Trophoblast cell (in vitro differentiated cells and primary cell): ENCODE data around the gene VWA3B.

Experiments used
- DNase-seq, 2 donors: peaks; one replicate each; pipeline ENCODE4 v3.0.0-alpha.2; 2016
- H2AFZ ChIP-seq: 2 replicates; pipeline ENCODE4 v1.6.1; 2013; ENCODE audit warnings: low read length, moderate library complexity, mild to moderate bottlenecking; ENCODE audit not compliant: insufficient read depth, poor library complexity
- H2AK5ac ChIP-seq: 2 replicates; pipeline ENCODE4 v1.6.1; 2013; ENCODE audit warnings: mild to moderate bottlenecking, low read length
- H2BK120ac ChIP-seq: 2 replicates; pipeline ENCODE4 v1.6.1; 2013; ENCODE audit warnings: low read length, mild to moderate bottlenecking, moderate library complexity; ENCODE audit not compliant: insufficient read depth, poor library complexity
- H2BK12ac ChIP-seq: 2 replicates; pipeline ENCODE4 v1.6.1; 2013; ENCODE audit warnings: mild to moderate bottlenecking, low read length, moderate library complexity
- H2BK5ac ChIP-seq: 2 replicates; pipeline ENCODE4 v1.6.1; 2013; ENCODE audit warnings: low read length, low read depth, moderate library complexity, mild to moderate bottlenecking; ENCODE audit not compliant: poor library complexity
- H3K14ac ChIP-seq: 2 replicates; pipeline ENCODE4 v1.6.1; 2013; ENCODE audit warnings: mild to moderate bottlenecking, low read length
- H3K18ac ChIP-seq: 2 replicates; pipeline ENCODE4 v1.6.1; 2013; ENCODE audit warnings: mild to moderate bottlenecking, low read length
- H3K23ac ChIP-seq: 2 replicates; pipeline ENCODE4 v1.6.1; 2013; ENCODE audit warnings: low read length
- H3K27ac ChIP-seq: 2 replicates; pipeline ENCODE4 v1.5.1; 2013; ENCODE audit warnings: low read depth, mild to moderate bottlenecking, inconsistent platforms, low read length, moderate library complexity
- H3K27me3 ChIP-seq: 2 replicates; pipeline ENCODE4 v1.6.1; 2013; ENCODE audit warnings: inconsistent platforms, mild to moderate bottlenecking, low read length, moderate library complexity; ENCODE audit not compliant: insufficient read depth
- H3K36me3 ChIP-seq, 2 experiments: 1 replicate in 1 of 2; 2 replicates in 1 of 2; pipeline ENCODE4 v1.6.1; 2013; ENCODE audit warnings: low read length in 2 of 2, mild to moderate bottlenecking in 2 of 2, moderate library complexity in 1 of 2; ENCODE audit not compliant: insufficient read depth in 2 of 2, control insufficient read depth in 1 of 2
- H3K4ac ChIP-seq: 2 replicates; pipeline ENCODE4 v1.6.1; 2013; ENCODE audit warnings: low read depth, mild to moderate bottlenecking, low read length, moderate library complexity
- H3K4me1 ChIP-seq, 2 experiments: 1 replicate in 1 of 2; 2 replicates in 1 of 2; pipeline ENCODE4 v1.6.1; 2013; ENCODE audit warnings: low read length in 2 of 2, mild to moderate bottlenecking in 2 of 2, moderate library complexity in 1 of 2; ENCODE audit not compliant: insufficient read depth in 2 of 2, control insufficient read depth in 1 of 2
- H3K4me2 ChIP-seq: 2 replicates; pipeline ENCODE4 v1.6.1; 2013; ENCODE audit warnings: inconsistent platforms, mild to moderate bottlenecking, low read length, moderate library complexity
- H3K4me3 ChIP-seq: 2 replicates; pipeline ENCODE4 v1.5.1; 2013; ENCODE audit warnings: mild to moderate bottlenecking, low read depth, low read length, inconsistent platforms
- H3K79me1 ChIP-seq: one replicate; pipeline ENCODE4 v1.6.1; 2013; ENCODE audit warnings: low read length
- H3K79me2 ChIP-seq: 2 replicates; pipeline ENCODE4 v1.6.1; 2013; ENCODE audit warnings: low read length, mild to moderate bottlenecking; ENCODE audit not compliant: control insufficient read depth, insufficient read depth, poor library complexity
- H3K9ac ChIP-seq: 2 replicates; pipeline ENCODE4 v1.6.1; 2013; ENCODE audit warnings: mild to moderate bottlenecking, low read length
- H3K9me3 ChIP-seq: 2 replicates; pipeline ENCODE4 v1.6.1; 2013; ENCODE audit warnings: low read depth, mild to moderate bottlenecking, control low read depth, inconsistent platforms, low read length; ENCODE audit not compliant: insufficient read depth
- H4K12ac ChIP-seq: 2 replicates; pipeline ENCODE4 v1.6.1; 2013; ENCODE audit warnings: low read depth, mild to moderate bottlenecking, low read length, moderate library complexity
- H4K8ac ChIP-seq: 2 replicates; pipeline ENCODE4 v1.6.1; 2013; ENCODE audit warnings: low read depth, mild to moderate bottlenecking, low read length, moderate library complexity
- H4K91ac ChIP-seq: one replicate; pipeline ENCODE4 v1.6.1; 2013; ENCODE audit warnings: low read depth, mild to moderate bottlenecking, low read length, moderate library complexity
- WGBS: extraction: QIAGEN DNeasy Blood & Tissue Kit; methylation state at CpG from one replicate; pipeline ENCODE4 v1.1.7; 2013; ENCODE audit warnings: missing lambda C conversion rate; ENCODE audit not compliant: insufficient read length, insufficient coverage; ENCODE audit errors: extremely low coverage; 5-methylcytosine and 5-hydroxymethylcytosine counted together

VWA3B gene

DNA sequence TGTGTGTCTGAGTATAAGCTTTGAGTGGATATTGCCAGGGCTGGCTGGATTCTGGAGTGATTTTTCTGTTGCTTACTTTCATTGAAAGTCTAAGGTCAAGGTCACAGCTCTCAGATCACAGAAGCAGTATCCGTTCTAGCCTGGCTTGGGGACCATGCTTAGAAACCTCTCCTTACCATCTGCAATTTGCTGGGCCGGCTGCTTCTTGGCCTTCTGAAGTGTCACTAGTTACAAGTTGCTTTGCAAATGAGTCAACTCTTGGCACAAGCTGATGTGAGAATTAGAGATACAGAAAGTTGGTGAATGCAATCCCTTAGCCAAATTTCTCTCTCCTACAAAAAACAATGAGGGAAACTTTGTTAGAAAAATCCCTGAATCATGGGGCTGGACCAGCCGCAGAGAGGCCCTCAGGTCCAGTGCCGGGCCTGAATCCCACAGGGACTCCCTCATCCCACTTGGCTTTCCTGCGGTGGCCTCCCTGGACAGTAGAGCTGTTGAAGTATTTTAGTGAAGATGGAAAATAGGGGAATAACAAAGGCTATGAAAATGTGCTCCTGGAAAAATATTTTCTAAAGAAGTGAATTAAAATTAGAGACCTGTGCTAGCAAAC lies 166.6 kb downstream of the VWA3B start:
- H3K27ac ChIP-seq, result no peak overlapping the region
- H3K27me3 ChIP-seq, result no peaks in the 10 kb centered on the region
- no peaks in the 10 kb centered on the region for H3K79me1 ChIP-seq
- H3K9ac ChIP-seq, result no peak overlapping the region
- no peaks in the 10 kb centered on the region for H3K4me1 ChIP-seq
- no peak overlapping the region for H2BK12ac ChIP-seq
- H2BK5ac ChIP-seq, result no peak overlapping the region
- H3K23ac ChIP-seq, result no peak overlapping the region
- WGBS, result no CpG with 5 or more reads among the region's 5 CpGs
- H3K9me3 ChIP-seq, result no peaks in the 10 kb centered on the region
- H2AK5ac ChIP-seq, result no peak overlapping the region
- no peaks in the 10 kb centered on the region for H3K36me3 ChIP-seq
- H3K4me3 ChIP-seq, result no peak overlapping the region
- H2BK120ac ChIP-seq, result no peak overlapping the region
- H3K14ac ChIP-seq, result no peak overlapping the region
- H2AFZ ChIP-seq, result no peak overlapping the region
- H4K91ac ChIP-seq, result no peak overlapping the region
- no peak overlapping the region for H3K18ac ChIP-seq
- no peak for DNase-seq
- H4K8ac ChIP-seq, result no peak overlapping the region
- no peaks in the 10 kb centered on the region for H3K79me2 ChIP-seq
- no peak overlapping the region for H3K4me2 ChIP-seq
- no peak overlapping the region for H3K4ac ChIP-seq
- H4K12ac ChIP-seq, result no peak overlapping the region

DNA sequence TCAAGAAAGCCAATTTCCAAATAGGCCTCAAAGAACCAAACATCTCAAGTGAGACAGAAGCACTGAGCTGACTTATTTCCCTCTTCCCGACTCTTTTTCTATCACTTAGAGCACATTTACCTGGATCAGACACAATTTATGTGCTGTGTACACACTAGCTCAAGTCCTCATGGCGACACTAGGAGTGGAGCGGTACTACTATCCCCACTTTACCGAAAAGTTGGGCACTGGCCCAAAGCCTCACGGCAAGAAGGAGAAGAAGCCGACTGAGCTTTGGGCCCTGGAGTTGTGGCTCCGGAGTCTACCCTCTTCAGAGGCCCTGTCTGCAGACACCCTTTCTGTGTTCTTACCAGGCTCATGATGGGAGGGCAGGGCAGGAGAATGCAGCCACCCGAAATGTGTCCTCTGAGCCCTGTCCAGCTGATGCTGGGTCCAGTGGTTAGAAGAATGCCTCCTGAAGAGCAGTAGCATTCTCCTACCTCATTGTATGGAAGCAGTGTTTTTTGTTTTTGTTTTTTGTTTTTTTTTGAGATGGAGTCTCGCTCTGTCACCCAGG lies 167.6 kb downstream of the VWA3B start:
- no peak overlapping the region for H2BK12ac ChIP-seq
- H3K4me3 ChIP-seq, result no peak overlapping the region
- H3K4me1 ChIP-seq, result no peaks in the 10 kb centered on the region
- no peak overlapping the region for H2BK120ac ChIP-seq
- no peaks in the 10 kb centered on the region for H3K79me2 ChIP-seq
- no peak overlapping the region for H3K18ac ChIP-seq
- H3K9me3 ChIP-seq, result no peaks in the 10 kb centered on the region
- H2AFZ ChIP-seq, result no peak overlapping the region
- no peak overlapping the region for H3K9ac ChIP-seq
- no peaks in the 10 kb centered on the region for H3K79me1 ChIP-seq
- H4K8ac ChIP-seq, result no peak overlapping the region
- H2AK5ac ChIP-seq, result no peak overlapping the region
- no peak for DNase-seq
- H3K36me3 ChIP-seq, result no peaks in the 10 kb centered on the region
- H3K4me2 ChIP-seq, result no peak overlapping the region
- no peak overlapping the region for H3K23ac ChIP-seq
- no peak overlapping the region for H3K4ac ChIP-seq
- no CpG with 5 or more reads among the region's 9 CpGs for WGBS
- no peak overlapping the region for H4K12ac ChIP-seq
- H3K27ac ChIP-seq, result no peak overlapping the region
- no peak overlapping the region for H2BK5ac ChIP-seq
- no peak overlapping the region for H4K91ac ChIP-seq
- no peaks in the 10 kb centered on the region for H3K27me3 ChIP-seq
- H3K14ac ChIP-seq, result no peak overlapping the region

DNA sequence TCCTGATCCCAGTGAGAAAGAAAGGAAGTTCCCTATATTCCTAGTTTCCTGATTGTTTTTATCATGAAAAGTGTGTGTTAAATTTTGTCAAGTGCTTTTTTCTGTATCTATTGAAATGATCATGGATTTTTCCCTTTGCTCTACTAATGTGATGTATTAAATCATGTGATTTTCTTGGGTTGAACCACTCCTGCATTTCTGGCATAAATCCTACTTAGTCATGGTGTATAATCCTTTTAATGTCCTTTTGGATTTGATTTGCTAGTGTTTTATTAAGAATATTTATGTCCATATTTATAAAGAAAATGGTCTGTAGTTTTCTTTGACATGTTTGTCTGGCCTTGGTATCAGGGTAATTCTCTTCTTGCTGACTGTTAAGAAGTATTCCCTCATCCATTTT lies 171.9 kb downstream of the VWA3B start:
- no peak overlapping the region for H2AK5ac ChIP-seq
- no peak overlapping the region for H3K23ac ChIP-seq
- H3K4me1 ChIP-seq, result no peaks in the 10 kb centered on the region
- no peaks in the 10 kb centered on the region for H3K27me3 ChIP-seq
- H4K12ac ChIP-seq, result no peak overlapping the region
- H3K36me3 ChIP-seq, result no peaks in the 10 kb centered on the region
- H2AFZ ChIP-seq, result no peak overlapping the region
- H2BK120ac ChIP-seq, result no peak overlapping the region
- H4K8ac ChIP-seq, result no peak overlapping the region
- H2BK5ac ChIP-seq, result no peak overlapping the region
- no peaks in the 10 kb centered on the region for H3K79me1 ChIP-seq
- no peak overlapping the region for H3K4me2 ChIP-seq
- H3K18ac ChIP-seq, result no peak overlapping the region
- H4K91ac ChIP-seq, result no peak overlapping the region
- H3K4me3 ChIP-seq, result no peak overlapping the region
- no peak overlapping the region for H3K27ac ChIP-seq
- no peak overlapping the region for H3K14ac ChIP-seq
- H3K9ac ChIP-seq, result no peak overlapping the region
- H2BK12ac ChIP-seq, result no peak overlapping the region
- H3K79me2 ChIP-seq, result no peaks in the 10 kb centered on the region
- no peak for DNase-seq
- no peaks in the 10 kb centered on the region for H3K9me3 ChIP-seq
- no peak overlapping the region for H3K4ac ChIP-seq

DNA sequence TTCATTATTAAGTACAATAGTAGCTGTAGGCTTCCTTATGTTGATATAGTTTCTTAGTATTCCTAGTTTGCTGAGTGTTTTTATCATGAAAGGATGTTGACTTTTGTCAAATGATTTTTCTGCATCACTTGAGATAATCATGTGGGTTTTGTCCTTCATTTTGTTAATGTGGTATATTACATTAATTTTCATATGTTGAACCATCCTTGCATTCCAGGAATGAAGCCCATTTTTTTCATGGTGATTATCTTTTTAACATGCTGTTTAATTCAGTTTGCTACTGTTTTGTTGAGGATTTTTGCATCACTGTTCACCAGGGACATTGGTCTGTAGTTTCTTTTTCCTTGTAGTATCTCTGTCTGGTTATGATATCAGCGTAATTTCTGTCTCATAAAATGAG lies 176.4 kb downstream of the VWA3B start:
- H4K8ac ChIP-seq, result no peak overlapping the region
- no peak overlapping the region for H2AFZ ChIP-seq
- no peak overlapping the region for H3K4ac ChIP-seq
- no peak overlapping the region for H2AK5ac ChIP-seq
- WGBS, result no CpG with 5 or more reads among the region's 1 CpG
- no peak for DNase-seq
- no peaks in the 10 kb centered on the region for H3K27me3 ChIP-seq
- no peaks in the 10 kb centered on the region for H3K79me1 ChIP-seq
- H3K14ac ChIP-seq, result no peak overlapping the region
- no peaks in the 10 kb centered on the region for H3K79me2 ChIP-seq
- H3K4me2 ChIP-seq, result no peak overlapping the region
- H3K36me3 ChIP-seq, result no peaks in the 10 kb centered on the region
- H4K91ac ChIP-seq, result no peak overlapping the region
- no peak overlapping the region for H3K9ac ChIP-seq
- no peaks in the 10 kb centered on the region for H3K9me3 ChIP-seq
- H2BK5ac ChIP-seq, result no peak overlapping the region
- H3K4me1 ChIP-seq, result no peaks in the 10 kb centered on the region
- H4K12ac ChIP-seq, result no peak overlapping the region
- H2BK120ac ChIP-seq, result no peak overlapping the region
- no peak overlapping the region for H3K23ac ChIP-seq
- H2BK12ac ChIP-seq, result no peak overlapping the region
- H3K4me3 ChIP-seq, result no peak overlapping the region
- no peak overlapping the region for H3K27ac ChIP-seq
- no peak overlapping the region for H3K18ac ChIP-seq
